Measurements from ENCODE around the gene LMNA.
A peak's percentile ranks its signal among the peaks of the same experiment; 100 is the strongest.

LMNA gene

DNA sequence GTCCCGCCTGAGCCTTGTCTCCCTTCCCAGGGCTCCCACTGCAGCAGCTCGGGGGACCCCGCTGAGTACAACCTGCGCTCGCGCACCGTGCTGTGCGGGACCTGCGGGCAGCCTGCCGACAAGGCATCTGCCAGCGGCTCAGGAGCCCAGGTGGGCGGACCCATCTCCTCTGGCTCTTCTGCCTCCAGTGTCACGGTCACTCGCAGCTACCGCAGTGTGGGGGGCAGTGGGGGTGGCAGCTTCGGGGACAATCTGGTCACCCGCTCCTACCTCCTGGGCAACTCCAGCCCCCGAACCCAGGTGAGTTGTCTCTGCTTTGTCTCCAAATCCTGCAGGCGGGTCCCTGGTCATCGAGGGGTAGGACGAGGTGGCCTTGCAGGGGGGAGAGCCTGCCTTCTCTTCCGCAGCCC is 24.0 kb downstream of the LMNA start:
- H3K4me3 ChIP-seq (ENCODE audit: low read depth in 1 of 2, low read length in 2 of 2): no peak overlapping the region
- no peaks in the 10 kb centered on the region for H3K9me3 ChIP-seq (ENCODE audit: low read length)
- H3K9ac ChIP-seq (ENCODE audit: low read length): no peak overlapping the region
- H3K36me3 ChIP-seq (ENCODE audit: insufficient read depth, low read length): peaks cover 72% of the 10 kb centered on the region
- no peaks in the 10 kb centered on the region for H3K27me3 ChIP-seq (ENCODE audit: control insufficient read depth in 1 of 2, insufficient read depth in 2 of 2, low read length in 2 of 2)
- no peak overlapping the region for H3K27ac ChIP-seq (ENCODE audit: low read depth, low read length)
- H3K4me1 ChIP-seq (ENCODE audit: insufficient read depth, low read length): peaks cover 23% of the 10 kb centered on the region

DNA sequence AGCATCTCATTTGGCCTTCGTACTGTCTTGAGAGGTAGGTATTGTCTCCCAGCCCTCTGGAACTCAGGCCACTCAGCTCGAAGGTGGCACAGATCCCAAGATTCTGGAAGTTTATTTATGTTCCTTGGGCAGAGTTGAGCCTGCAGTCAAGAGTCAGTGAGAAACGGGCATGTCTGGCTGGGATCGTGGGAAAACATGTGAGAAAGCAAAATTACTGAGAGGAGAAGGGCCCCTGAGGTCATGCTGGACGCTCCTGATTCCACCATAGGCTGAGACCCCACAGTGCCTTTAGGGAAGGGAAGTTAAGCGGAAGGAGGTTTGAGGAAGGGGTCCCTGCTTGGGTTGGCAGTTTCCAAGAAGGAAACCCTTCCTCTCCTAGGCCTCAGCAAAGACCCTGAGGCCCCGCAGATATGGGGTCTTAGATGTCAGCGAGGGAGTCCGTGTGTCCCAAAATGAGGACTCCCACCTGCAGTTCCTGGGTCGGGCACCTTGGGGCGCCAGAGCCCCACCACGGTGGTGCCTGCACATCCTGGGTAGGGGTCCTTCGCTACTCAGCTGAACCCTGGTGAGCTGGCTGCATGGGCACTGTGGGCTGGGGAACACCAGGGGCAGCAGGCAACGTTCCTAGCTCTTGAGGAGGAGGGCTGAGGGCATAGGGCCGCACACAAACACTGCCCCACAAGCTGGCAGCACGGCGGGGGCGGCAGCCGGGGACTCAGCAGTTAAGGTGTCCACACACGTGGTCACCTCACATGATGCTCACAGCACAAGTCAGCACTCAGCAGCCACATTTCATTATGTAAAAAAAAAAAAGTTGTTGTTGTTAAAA is 26.6 kb downstream of the LMNA start:
- no peak overlapping the region for H3K4me3 ChIP-seq (ENCODE audit: low read depth in 1 of 2, low read length in 2 of 2)
- H3K4me1 ChIP-seq (ENCODE audit: insufficient read depth, low read length): peaks cover 35% of the 10 kb centered on the region
- no peaks in the 10 kb centered on the region for H3K9me3 ChIP-seq (ENCODE audit: low read length)
- peaks cover 46% of the 10 kb centered on the region for H3K36me3 ChIP-seq (ENCODE audit: insufficient read depth, low read length)
- H3K27ac ChIP-seq (ENCODE audit: low read depth, low read length): peak overlapping the region; percentile 80
- no peaks in the 10 kb centered on the region for H3K27me3 ChIP-seq (ENCODE audit: control insufficient read depth in 1 of 2, insufficient read depth in 2 of 2, low read length in 2 of 2)
- no peak overlapping the region for H3K9ac ChIP-seq (ENCODE audit: low read length)

DNA sequence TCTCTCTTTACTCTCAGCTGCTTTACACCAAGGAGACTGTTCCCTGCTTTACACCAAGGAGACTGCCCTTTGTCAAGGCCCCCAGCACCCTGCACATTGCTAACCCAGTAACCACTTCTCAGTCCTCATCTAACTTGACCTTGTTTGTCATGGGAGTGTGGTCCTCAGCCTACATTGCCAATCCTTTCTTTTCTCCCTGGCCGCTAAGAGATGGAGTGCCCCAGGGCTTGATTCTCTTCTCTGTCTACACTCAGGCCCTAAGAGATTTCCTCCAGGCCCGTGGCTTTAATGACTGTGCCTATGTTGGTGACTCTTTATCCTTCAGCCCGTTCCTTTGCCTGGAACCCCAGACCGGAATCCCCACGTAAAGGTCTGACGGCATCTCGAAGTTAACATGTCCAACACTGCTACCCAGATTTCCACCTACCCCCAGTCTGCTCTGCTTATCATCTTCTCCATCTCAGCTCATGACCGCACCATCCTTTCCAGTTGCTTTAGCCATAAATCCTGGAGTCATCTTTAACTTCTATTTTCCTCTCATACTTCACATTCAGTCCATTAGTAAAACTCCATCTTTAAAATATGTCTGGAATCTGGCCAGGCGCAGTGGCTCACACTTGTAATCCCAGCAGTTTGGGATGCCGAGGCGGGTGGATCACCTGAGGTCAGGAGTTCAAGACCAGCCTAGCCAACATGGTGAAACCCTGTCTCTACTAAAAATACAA is 29.4 kb downstream of the LMNA start:
- Histone ChIP-seq H3K4me1 (ENCODE audit: insufficient read depth, low read length) (peaks cover 46% of the 10 kb centered on the region), H3K27me3 (ENCODE audit: control insufficient read depth in 1 of 2, insufficient read depth in 2 of 2, low read length in 2 of 2) (no peaks in the 10 kb centered on the region), H3K9ac (ENCODE audit: low read length) (no peak overlapping the region), H3K36me3 (ENCODE audit: insufficient read depth, low read length) (peaks cover 18% of the 10 kb centered on the region), H3K4me3 (ENCODE audit: low read depth in 1 of 2, low read length in 2 of 2) (no peak overlapping the region), H3K27ac (ENCODE audit: low read depth, low read length) (peak overlapping the region; percentile 2), H3K9me3 (ENCODE audit: low read length) (no peaks in the 10 kb centered on the region)

DNA sequence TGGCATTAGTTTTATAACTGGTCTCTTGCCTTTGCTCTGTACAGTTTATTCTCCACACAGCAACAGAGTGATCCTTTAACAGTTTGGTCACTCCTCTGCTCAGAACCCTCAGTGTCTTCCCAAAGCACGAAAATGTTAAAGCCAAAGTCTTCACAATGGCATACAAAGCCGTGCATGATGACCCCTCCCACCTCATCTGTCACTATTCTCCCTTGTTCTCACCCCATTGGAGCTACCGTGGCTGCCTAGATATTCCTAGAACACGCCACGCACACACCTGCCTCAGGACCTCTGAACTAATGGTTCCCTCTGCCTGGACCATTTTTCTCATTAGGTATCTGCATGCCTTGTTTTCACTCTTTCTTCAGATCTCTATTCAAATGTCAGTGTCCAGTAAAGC is 30.2 kb downstream of the LMNA start:
- Histone ChIP-seq H3K27ac (ENCODE audit: low read depth, low read length) (no peak overlapping the region), H3K4me1 (ENCODE audit: insufficient read depth, low read length) (peaks cover 44% of the 10 kb centered on the region), H3K9ac (ENCODE audit: low read length) (no peak overlapping the region)

DNA sequence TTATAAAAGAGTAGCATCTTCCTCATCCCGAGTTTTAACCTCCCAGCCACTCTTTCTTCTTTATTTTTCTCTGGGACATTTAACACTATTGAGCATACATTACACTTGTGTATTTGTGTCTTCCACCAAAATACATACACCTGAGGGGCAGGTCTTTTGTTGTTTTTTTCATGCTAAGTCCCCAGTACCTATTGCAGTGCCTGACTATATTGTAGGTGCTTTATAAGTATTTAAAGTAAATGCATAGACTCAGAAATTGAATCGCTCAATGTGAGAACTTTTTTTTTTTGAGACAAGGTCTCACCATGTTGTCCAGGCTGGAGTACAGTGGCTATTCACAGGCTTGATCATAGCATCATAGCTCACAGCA is 31.1 kb downstream of the LMNA start:
- Histone ChIP-seq H3K27ac (ENCODE audit: low read depth, low read length) (no peak overlapping the region), H3K36me3 (ENCODE audit: insufficient read depth, low read length) (peaks cover 2% of the 10 kb centered on the region), H3K4me3 (ENCODE audit: low read depth in 1 of 2, low read length in 2 of 2) (no peak overlapping the region), H3K9ac (ENCODE audit: low read length) (no peak overlapping the region), H3K9me3 (ENCODE audit: low read length) (no peaks in the 10 kb centered on the region), H3K27me3 (ENCODE audit: control insufficient read depth in 1 of 2, insufficient read depth in 2 of 2, low read length in 2 of 2) (peaks cover 8 to 15% of the 10 kb centered on the region in 2 donors), H3K4me1 (ENCODE audit: insufficient read depth, low read length) (peaks cover 35% of the 10 kb centered on the region)

More for the DNA sequence above, 30.2 kb downstream of the LMNA start:
- Histone ChIP-seq H3K27me3 (ENCODE audit: control insufficient read depth in 1 of 2, insufficient read depth in 2 of 2, low read length in 2 of 2) (peaks cover 6 to 7% of the 10 kb centered on the region in 2 donors), H3K9me3 (ENCODE audit: low read length) (no peaks in the 10 kb centered on the region), H3K4me3 (ENCODE audit: low read depth in 1 of 2, low read length in 2 of 2) (no peak overlapping the region), H3K36me3 (ENCODE audit: insufficient read depth, low read length) (peaks cover 11% of the 10 kb centered on the region)

GRCh38 chr1:156146020-156146768 is 31.7 kb downstream of the LMNA start:
- Histone ChIP-seq H3K9ac (ENCODE audit: low read length) (peak overlapping the region; percentile 13), H3K36me3 (ENCODE audit: insufficient read depth, low read length) (no peaks in the 10 kb centered on the region), H3K27me3 (ENCODE audit: control insufficient read depth in 1 of 2, insufficient read depth in 2 of 2, low read length in 2 of 2) (peaks cover 13 to 19% of the 10 kb centered on the region in 2 donors), H3K27ac (ENCODE audit: low read depth, low read length) (no peak overlapping the region), H3K4me3 (ENCODE audit: low read depth in 1 of 2, low read length in 2 of 2) (peak overlapping the region in 1 of 2 donors; percentile 2), H3K9me3 (ENCODE audit: low read length) (no peaks in the 10 kb centered on the region), H3K4me1 (ENCODE audit: insufficient read depth, low read length) (peaks cover 30% of the 10 kb centered on the region)

GRCh38 chr1:156146769-156147405 is 32.4 kb downstream of the LMNA start:
- Histone ChIP-seq H3K9me3 (ENCODE audit: low read length) (no peaks in the 10 kb centered on the region), H3K4me1 (ENCODE audit: insufficient read depth, low read length) (peaks cover 23% of the 10 kb centered on the region), H3K27me3 (ENCODE audit: control insufficient read depth in 1 of 2, insufficient read depth in 2 of 2, low read length in 2 of 2) (peaks cover 13 to 21% of the 10 kb centered on the region in 2 donors), H3K27ac (ENCODE audit: low read depth, low read length) (no peak overlapping the region), H3K36me3 (ENCODE audit: insufficient read depth, low read length) (no peaks in the 10 kb centered on the region), H3K9ac (ENCODE audit: low read length) (peak overlapping the region; percentile 13), H3K4me3 (ENCODE audit: low read depth in 1 of 2, low read length in 2 of 2) (peak overlapping the region in 1 of 2 donors; percentile 2)

DNA sequence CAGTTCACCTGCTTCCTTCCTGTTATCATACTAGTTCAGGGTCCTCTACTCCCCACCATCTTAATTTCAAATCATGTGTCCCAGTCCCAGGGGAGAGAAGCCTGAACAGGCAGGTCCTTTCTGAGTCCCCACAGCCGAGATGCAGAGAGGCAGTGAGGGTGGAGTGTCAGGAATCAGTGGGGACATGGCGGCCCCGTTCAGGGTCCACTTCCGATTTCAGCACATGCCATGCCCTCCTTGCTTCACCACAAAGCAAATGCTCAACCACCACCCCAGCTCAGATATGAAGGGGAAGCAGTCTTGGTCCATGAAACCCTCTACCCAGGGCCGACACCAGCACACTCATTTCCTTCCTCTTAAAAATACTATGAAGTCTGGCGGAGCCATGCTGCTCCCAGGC is 33.7 kb downstream of the LMNA start:
- H3K27ac ChIP-seq (ENCODE audit: low read depth, low read length): no peak overlapping the region

GRCh38 chr1:156149374-156150332 is 35.1 kb downstream of the LMNA start:
- no peak overlapping the region for H3K9ac ChIP-seq (ENCODE audit: low read length)
- no peak overlapping the region for H3K4me3 ChIP-seq (ENCODE audit: low read depth in 1 of 2, low read length in 2 of 2)
- H3K27me3 ChIP-seq (ENCODE audit: control insufficient read depth in 1 of 2, insufficient read depth in 2 of 2, low read length in 2 of 2): peaks cover 13 to 21% of the 10 kb centered on the region in 2 donors
- no peaks in the 10 kb centered on the region for H3K9me3 ChIP-seq (ENCODE audit: low read length)
- H3K4me1 ChIP-seq (ENCODE audit: insufficient read depth, low read length): peaks cover 16% of the 10 kb centered on the region
- H3K36me3 ChIP-seq (ENCODE audit: insufficient read depth, low read length): no peaks in the 10 kb centered on the region
- H3K27ac ChIP-seq (ENCODE audit: low read depth, low read length): no peak overlapping the region

More for the DNA sequence above, 33.7 kb downstream of the LMNA start:
- peaks cover 23% of the 10 kb centered on the region for H3K4me1 ChIP-seq (ENCODE audit: insufficient read depth, low read length)
- H3K27me3 ChIP-seq (ENCODE audit: control insufficient read depth in 1 of 2, insufficient read depth in 2 of 2, low read length in 2 of 2): peaks cover 13 to 21% of the 10 kb centered on the region in 2 donors
- no peaks in the 10 kb centered on the region for H3K9me3 ChIP-seq (ENCODE audit: low read length)
- no peaks in the 10 kb centered on the region for H3K36me3 ChIP-seq (ENCODE audit: insufficient read depth, low read length)
- H3K9ac ChIP-seq (ENCODE audit: low read length): no peak overlapping the region
- H3K4me3 ChIP-seq (ENCODE audit: low read depth in 1 of 2, low read length in 2 of 2): no peak overlapping the region

GRCh38 chr1:156150333-156151011 is 36.0 kb downstream of the LMNA start:
- no peak overlapping the region for H3K9ac ChIP-seq (ENCODE audit: low read length)
- H3K4me1 ChIP-seq (ENCODE audit: insufficient read depth, low read length): peaks cover 16% of the 10 kb centered on the region

More at GRCh38 chr1:156150333-156151011, 36.0 kb downstream of the LMNA start:
- H3K4me3 ChIP-seq (ENCODE audit: low read depth in 1 of 2, low read length in 2 of 2): no peak overlapping the region
- H3K27me3 ChIP-seq (ENCODE audit: control insufficient read depth in 1 of 2, insufficient read depth in 2 of 2, low read length in 2 of 2): peaks cover 13 to 21% of the 10 kb centered on the region in 2 donors
- no peak overlapping the region for H3K27ac ChIP-seq (ENCODE audit: low read depth, low read length)
- no peaks in the 10 kb centered on the region for H3K36me3 ChIP-seq (ENCODE audit: insufficient read depth, low read length)
- no peaks in the 10 kb centered on the region for H3K9me3 ChIP-seq (ENCODE audit: low read length)

Data from muscle layer of colon (tissue), 2 donors.